Endothelial cell (in vitro differentiated cells): ENCODE measurements around the gene LAGE3. TPM values are rescaled to one million over a fixed set of nuclear protein-coding genes. Genes with fewer than 3 reads are reported as not detected.

Experiments
- DNase-seq: peaks from one replicate; pipeline ENCODE4 v3.0.0; 2021; ENCODE audit warnings: low spot score
- H3K27ac Mint-ChIP-seq: one replicate; pipeline ENCODE4 v1.8.0; 2021; ENCODE audit warnings: mixed read lengths, inconsistent platforms; ENCODE audit not compliant: unreplicated experiment
- H3K27me3 Mint-ChIP-seq: one replicate; pipeline ENCODE4 v1.8.0; 2021; ENCODE audit warnings: mild to moderate bottlenecking, moderate library complexity, mixed read lengths, inconsistent platforms; ENCODE audit not compliant: unreplicated experiment
- H3K36me3 Mint-ChIP-seq: one replicate; pipeline ENCODE4 v1.8.0; 2021; ENCODE audit warnings: mild to moderate bottlenecking, low read depth, mixed read lengths, inconsistent platforms; ENCODE audit not compliant: unreplicated experiment
- H3K4me1 Mint-ChIP-seq: one replicate; pipeline ENCODE4 v1.8.0; 2021; ENCODE audit warnings: mild to moderate bottlenecking, mixed read lengths, inconsistent platforms; ENCODE audit not compliant: unreplicated experiment
- H3K4me3 Mint-ChIP-seq: one replicate; pipeline ENCODE4 v1.8.0; 2021; ENCODE audit warnings: mild to moderate bottlenecking, mixed read lengths, inconsistent platforms; ENCODE audit not compliant: unreplicated experiment
- H3K9me3 Mint-ChIP-seq: one replicate; pipeline ENCODE4 v1.8.0; 2021; ENCODE audit warnings: mixed read lengths, inconsistent platforms; ENCODE audit not compliant: unreplicated experiment
- CTCF ChIP-seq: fragments of 200-600 bp; sonication (generic); IDR thresholded peaks from one replicate; pipeline ENCODE4 v1.5.0; 2021; ENCODE audit warnings: antibody characterized with exemption; ENCODE audit not compliant: unreplicated experiment
- total RNA-seq: library from RNA; stranded (reverse); fragmentation: NEBNext Ultra II Directional; extraction: Animal tissue kit (Norgen Biotek cat#: 25700); gene quantifications from one replicate; pipeline ENCODE4 v1.2.1, GENCODE V29; 2021; ENCODE audit not compliant: unreplicated experiment

LAGE3 gene
- total RNA-seq, 1 donor from 2014 or later, result 18.4 TPM

- no peak overlapping the region for H3K4me3 Mint-ChIP-seq
- H3K9me3 Mint-ChIP-seq, result no peaks in the 10 kb centered on the region
- DNase-seq, result no peak
These were observed 9.2 kb downstream of the LAGE3 start for GRCh38 chrX:154469880-154470279.

GRCh38 chrX:154469114-154469513 is 10.0 kb downstream of the LAGE3 start:
- H3K9me3 Mint-ChIP-seq, result no peaks in the 10 kb centered on the region
- H3K27ac Mint-ChIP-seq, result no peak overlapping the region
- H3K4me3 Mint-ChIP-seq, result no peak overlapping the region
- no peaks in the 10 kb centered on the region for H3K4me1 Mint-ChIP-seq
- DNase-seq, result no peak
- H3K36me3 Mint-ChIP-seq, result peaks cover 4% of the 10 kb centered on the region
- H3K27me3 Mint-ChIP-seq, result peaks cover 1% of the 10 kb centered on the region
- no peak for TF ChIP-seq CTCF

More at GRCh38 chrX:154469880-154470279, 9.2 kb downstream of the LAGE3 start:
- no peaks in the 10 kb centered on the region for H3K4me1 Mint-ChIP-seq
- H3K27ac Mint-ChIP-seq, result no peak overlapping the region
- peaks cover 4% of the 10 kb centered on the region for H3K36me3 Mint-ChIP-seq
- peaks cover 1% of the 10 kb centered on the region for H3K27me3 Mint-ChIP-seq
- no peak for TF ChIP-seq CTCF

- Mint-ChIP-seq H3K4me1 (no peaks in the 10 kb centered on the region), H3K27ac (no peak overlapping the region), H3K9me3 (no peaks in the 10 kb centered on the region), H3K27me3 (peaks cover 1% of the 10 kb centered on the region), H3K4me3 (no peak overlapping the region), H3K36me3 (peaks cover under 1% of the 10 kb centered on the region)
- TF ChIP-seq CTCF, result no peak
- no peak for DNase-seq
These were observed 10.9 kb downstream of the LAGE3 start for GRCh38 chrX:154468217-154468616.

GRCh38 chrX:154467556-154467955 is 11.5 kb downstream of the LAGE3 start:
- Mint-ChIP-seq H3K4me1 (no peaks in the 10 kb centered on the region), H3K27ac (no peak overlapping the region), H3K27me3 (peaks cover 1% of the 10 kb centered on the region), H3K4me3 (no peak overlapping the region), H3K9me3 (no peaks in the 10 kb centered on the region), H3K36me3 (peaks cover 5% of the 10 kb centered on the region)
- no peak for TF ChIP-seq CTCF
- DNase-seq, result no peak

GRCh38 chrX:154466907-154467306 is 12.2 kb downstream of the LAGE3 start:
- H3K27ac Mint-ChIP-seq, result no peak overlapping the region
- H3K27me3 Mint-ChIP-seq, result peaks cover 1% of the 10 kb centered on the region
- no peaks in the 10 kb centered on the region for H3K4me1 Mint-ChIP-seq
- peaks cover 5% of the 10 kb centered on the region for H3K36me3 Mint-ChIP-seq
- no peak overlapping the region for H3K4me3 Mint-ChIP-seq
- no peak for TF ChIP-seq CTCF
- DNase-seq, result no peak
- no peaks in the 10 kb centered on the region for H3K9me3 Mint-ChIP-seq
